RWPE2 (cell line): ENCODE data around the gene PUSL1.

Experiments used
- ATAC-seq: fragments of 200-7000 bp; cut with Tn5 transposase; 3 replicates; pipeline ENCODE4 v1.9.1; 2021; ENCODE audit warnings: low read depth
- DNase-seq: peaks from one replicate; pipeline ENCODE4 v3.0.0-alpha.2; 2020; ENCODE audit warnings: low spot score
- H3K27ac ChIP-seq: fragments of 450-650 bp; 2 replicates; pipeline ENCODE4 v1.5.1; 2017; ENCODE audit warnings: mild to moderate bottlenecking; ENCODE audit not compliant: poor library complexity, severe bottlenecking
- H3K27me3 ChIP-seq: fragments of 250-450 bp; sonication (Bioruptor Pico); 2 replicates; pipeline ENCODE4 v1.5.1; 2021; ENCODE audit warnings: mild to moderate bottlenecking, moderate library complexity; ENCODE audit not compliant: insufficient read depth, poor library complexity, severe bottlenecking
- H3K36me3 ChIP-seq: fragments of 250-450 bp; sonication (Bioruptor Pico); 2 replicates; pipeline ENCODE4 v1.5.1; 2020; ENCODE audit warnings: low read depth, mild to moderate bottlenecking, moderate library complexity
- H3K4me1 ChIP-seq: fragments of 250-450 bp; sonication (Bioruptor Pico); 2 replicates; pipeline ENCODE4 v1.5.1; 2021; ENCODE audit warnings: mild to moderate bottlenecking, moderate library complexity; ENCODE audit not compliant: insufficient read depth, poor library complexity, severe bottlenecking
- H3K4me3 ChIP-seq: fragments of 250-450 bp; sonication (Bioruptor Pico); 2 replicates; pipeline ENCODE4 v1.5.1; 2021; ENCODE audit warnings: mild to moderate bottlenecking, moderate library complexity; ENCODE audit not compliant: severe bottlenecking
- H3K9me3 ChIP-seq: fragments of 250-450 bp; sonication (Bioruptor Pico); 2 replicates; pipeline ENCODE4 v1.5.1; 2021; ENCODE audit warnings: mild to moderate bottlenecking, moderate library complexity; ENCODE audit not compliant: severe bottlenecking
- CTCF ChIP-seq: fragments of 450-650 bp; IDR thresholded peaks from one replicate; pipeline ENCODE4 v1.5.1; 2017; ENCODE audit warnings: mild to moderate bottlenecking, moderate library complexity; ENCODE audit not compliant: poor library complexity, severe bottlenecking

Gene PUSL1

DNA sequence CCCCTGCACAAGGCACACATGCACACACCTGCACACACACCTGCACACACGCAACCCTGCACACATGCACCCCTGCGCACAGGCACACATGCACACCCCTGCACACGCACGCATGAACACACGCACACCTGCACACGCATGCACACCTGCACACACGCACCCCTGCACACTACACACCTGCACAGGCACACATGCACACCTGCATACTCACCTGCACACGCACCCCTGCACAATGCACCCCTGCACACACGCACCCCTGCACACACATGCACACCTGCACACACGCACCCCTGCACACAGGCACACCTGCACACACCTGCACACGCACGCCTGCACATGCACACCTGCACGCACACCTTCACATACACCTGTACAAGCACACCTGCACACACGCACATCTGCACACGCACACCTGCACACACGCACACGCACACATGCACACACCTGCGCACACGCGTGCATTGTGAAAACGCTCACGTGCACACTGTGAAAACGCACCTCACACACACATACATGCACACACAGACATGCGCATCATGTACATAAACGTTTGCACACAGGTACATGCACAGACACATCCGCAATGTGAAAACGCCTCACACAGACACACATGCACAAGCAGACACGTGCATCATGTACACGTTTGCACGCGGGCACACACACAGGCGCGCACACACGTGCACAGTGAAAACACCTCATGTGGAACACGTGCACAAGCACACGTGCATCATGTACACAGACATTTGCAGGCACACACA lies 32.6 kb downstream of the PUSL1 start:
- ATAC-seq = no peak
- Histone ChIP-seq H3K27ac (no peak overlapping the region), H3K4me3 (no peak overlapping the region), H3K4me1 (peaks cover 20% of the 10 kb centered on the region), H3K27me3 (no peaks in the 10 kb centered on the region), H3K9me3 (no peaks in the 10 kb centered on the region), H3K36me3 (peaks cover 43% of the 10 kb centered on the region)
- TF ChIP-seq CTCF = no peak
- no peak for DNase-seq

DNA sequence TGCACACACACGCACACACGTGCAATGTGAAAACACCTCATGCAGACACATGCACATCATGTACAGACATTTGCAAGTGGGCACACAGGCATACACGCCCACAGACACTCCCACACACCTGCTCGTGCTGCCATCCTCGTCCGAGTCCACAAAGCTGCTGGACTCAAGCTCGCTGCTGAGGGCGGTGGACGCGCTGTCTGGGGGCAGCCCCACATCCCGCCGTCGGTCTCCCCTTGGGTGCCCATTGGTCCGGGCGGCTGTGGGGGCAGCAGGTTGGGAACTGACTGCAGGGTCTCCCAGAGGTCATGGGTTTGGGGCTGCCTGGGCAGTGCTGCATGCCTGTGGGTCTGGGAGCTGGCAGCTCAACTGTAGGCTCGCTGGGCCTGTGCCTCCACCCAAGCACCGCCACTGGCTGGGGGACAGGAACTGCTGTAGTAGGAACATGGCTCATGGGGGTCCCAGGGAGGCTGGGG lies 33.2 kb downstream of the PUSL1 start:
- H3K27me3 ChIP-seq = no peaks in the 10 kb centered on the region
- ATAC-seq (no peak), DNase-seq (no peak)
- peaks cover 26% of the 10 kb centered on the region for H3K4me1 ChIP-seq
- H3K36me3 ChIP-seq = peaks cover 40% of the 10 kb centered on the region
- no peaks in the 10 kb centered on the region for H3K9me3 ChIP-seq
- no peak overlapping the region for H3K27ac ChIP-seq
- H3K4me3 ChIP-seq = no peak overlapping the region
- TF ChIP-seq CTCF = no peak

DNA sequence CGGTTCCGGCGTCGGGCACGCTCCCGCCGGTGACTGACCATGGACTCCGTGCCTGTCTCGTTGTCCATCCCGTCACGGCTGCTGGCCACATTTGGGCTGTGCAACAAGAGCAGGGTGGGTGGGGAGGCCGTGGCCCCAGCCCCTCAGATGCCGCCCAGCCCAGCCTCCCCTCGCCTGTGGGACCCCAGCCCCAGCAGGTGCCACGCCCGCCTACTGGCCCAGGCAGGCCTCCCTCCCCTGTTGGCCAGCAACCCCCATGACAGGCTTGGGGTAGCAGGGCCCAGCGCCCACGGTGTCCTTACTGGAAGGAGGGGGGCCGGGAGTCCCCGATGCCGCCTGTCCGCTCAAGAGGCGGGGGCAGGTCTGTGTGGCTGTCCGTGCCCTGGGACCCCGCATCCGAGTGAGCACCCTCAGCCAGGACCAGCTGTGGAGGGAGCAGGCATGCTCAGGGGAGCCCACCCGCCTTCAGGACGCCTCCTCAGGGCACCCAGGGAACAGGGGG lies 33.7 kb downstream of the PUSL1 start:
- Histone ChIP-seq H3K36me3 (peaks cover 35% of the 10 kb centered on the region), H3K4me1 (peaks cover 26% of the 10 kb centered on the region), H3K9me3 (no peaks in the 10 kb centered on the region), H3K27me3 (no peaks in the 10 kb centered on the region), H3K27ac (peak overlapping the region; percentile 98), H3K4me3 (no peak overlapping the region)
- no peak for ATAC-seq
- no peak for TF ChIP-seq CTCF
- DNase-seq = no peak

DNA sequence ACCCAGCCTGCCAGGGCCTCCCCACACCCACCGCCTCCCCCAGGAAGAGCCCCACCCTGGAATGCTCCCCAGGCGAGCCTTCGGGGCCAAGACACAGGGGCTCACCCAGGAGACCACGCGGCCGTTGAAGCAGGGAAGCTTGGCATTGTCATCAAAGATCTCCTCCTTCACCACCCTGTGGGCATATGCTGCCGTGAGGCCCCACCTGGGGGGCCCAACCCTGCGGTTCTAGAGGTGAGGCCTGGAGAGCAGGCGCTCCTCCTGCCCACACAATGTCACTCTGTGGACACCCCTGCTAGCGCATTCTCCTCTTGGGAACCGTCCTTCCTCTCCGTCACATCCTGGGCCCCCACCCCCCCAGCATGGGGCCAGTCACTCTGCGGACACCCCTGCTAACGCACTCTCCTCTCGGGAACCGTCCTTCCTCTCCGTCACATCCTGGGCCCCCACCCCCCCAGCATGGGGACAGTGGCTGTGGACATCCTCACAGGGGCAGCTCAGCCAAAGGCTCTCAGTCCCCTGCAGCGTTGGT lies 34.3 kb downstream of the PUSL1 start:
- Histone ChIP-seq H3K4me3 (no peak overlapping the region), H3K27me3 (no peaks in the 10 kb centered on the region), H3K4me1 (peaks cover 26% of the 10 kb centered on the region), H3K9me3 (no peaks in the 10 kb centered on the region), H3K27ac (peak overlapping the region; percentile 98), H3K36me3 (peaks cover 30% of the 10 kb centered on the region)
- no peak for TF ChIP-seq CTCF
- ATAC-seq (no peak), DNase-seq (no peak)
